HEK293 (cell line): ENCODE measurements around the gene MEAK7.

Source experiments
- ATF2 ChIP-seq: fragments of 450-650 bp; formaldehyde crosslinking; IDR thresholded peaks from 2 replicates; pipeline ENCODE4 v1.5.1; 2016; ENCODE audit warnings: missing biosample characterization, missing genetic modification characterization, low read depth
- CTCF ChIP-seq: fragments of 450-650 bp; formaldehyde crosslinking; IDR thresholded peaks from 2 replicates; pipeline ENCODE4 v1.5.1; 2016; ENCODE audit warnings: missing biosample characterization, missing genetic modification characterization
- EGR2 ChIP-seq: fragments of 450-650 bp; formaldehyde crosslinking; IDR thresholded peaks from 2 replicates; pipeline ENCODE4 v1.5.1; 2016; ENCODE audit warnings: low read depth, missing biosample characterization, missing genetic modification characterization
- FEZF1 ChIP-seq: fragments of 450-650 bp; formaldehyde crosslinking; IDR thresholded peaks from 2 replicates; pipeline ENCODE4 v1.5.1; 2016; ENCODE audit warnings: missing biosample characterization, missing genetic modification characterization
- GLI4 ChIP-seq: fragments of 450-650 bp; formaldehyde crosslinking; IDR thresholded peaks from 2 replicates; pipeline ENCODE4 v1.5.1; 2016; ENCODE audit warnings: missing biosample characterization, missing genetic modification characterization
- KLF16 ChIP-seq: fragments of 450-650 bp; formaldehyde crosslinking; IDR thresholded peaks from 2 replicates; pipeline ENCODE4 v1.5.1; 2017; ENCODE audit warnings: missing biosample characterization, missing genetic modification characterization
- OVOL3 ChIP-seq: fragments of 450-650 bp; formaldehyde crosslinking; IDR thresholded peaks from 2 replicates; pipeline ENCODE4 v1.5.1; 2016; ENCODE audit warnings: missing biosample characterization, missing genetic modification characterization
- RBAK ChIP-seq: fragments of 450-650 bp; formaldehyde crosslinking; IDR thresholded peaks from 2 replicates; pipeline ENCODE4 v1.5.1; 2016; ENCODE audit warnings: missing biosample characterization, missing genetic modification characterization
- SCRT1 ChIP-seq: fragments of 450-650 bp; formaldehyde crosslinking; IDR thresholded peaks from 2 replicates; pipeline ENCODE4 v1.5.1; 2016; ENCODE audit warnings: missing biosample characterization, missing genetic modification characterization, borderline replicate concordance
- SCRT2 ChIP-seq: fragments of 450-650 bp; formaldehyde crosslinking; IDR thresholded peaks from 2 replicates; pipeline ENCODE4 v1.5.1; 2016; ENCODE audit warnings: missing biosample characterization, missing genetic modification characterization
- SP3 ChIP-seq: fragments of 450-650 bp; formaldehyde crosslinking; IDR thresholded peaks from 2 replicates; pipeline ENCODE4 v1.5.1; 2016; ENCODE audit warnings: missing biosample characterization, missing genetic modification characterization
- SP7 ChIP-seq: fragments of 450-650 bp; formaldehyde crosslinking; IDR thresholded peaks from 2 replicates; pipeline ENCODE4 v1.5.1; 2016; ENCODE audit warnings: missing biosample characterization, missing genetic modification characterization
- TRIM28 ChIP-seq: IDR thresholded peaks from 2 replicates; pipeline ENCODE4 v1.6.1; 2011; ENCODE audit warnings: low read length, control low read depth, borderline replicate concordance
- ZBTB6 ChIP-seq: fragments of 450-650 bp; formaldehyde crosslinking; IDR thresholded peaks from 2 replicates; pipeline ENCODE4 v1.5.1; 2017; ENCODE audit warnings: missing biosample characterization, missing genetic modification characterization
- ZBTB8A ChIP-seq: fragments of 450-650 bp; formaldehyde crosslinking; IDR thresholded peaks from 2 replicates; pipeline ENCODE4 v1.5.1; 2016; ENCODE audit warnings: missing biosample characterization, missing genetic modification characterization
- ZNF138 ChIP-seq: fragments of 450-650 bp; formaldehyde crosslinking; IDR thresholded peaks from 2 replicates; pipeline ENCODE4 v1.5.1; 2016; ENCODE audit warnings: missing biosample characterization, missing genetic modification characterization, borderline replicate concordance
- ZNF16 ChIP-seq: fragments of 450-650 bp; formaldehyde crosslinking; IDR thresholded peaks from 2 replicates; pipeline ENCODE4 v1.5.1; 2016; ENCODE audit warnings: low read depth, missing biosample characterization, missing genetic modification characterization
- ZNF184 ChIP-seq: fragments of 450-650 bp; IDR thresholded peaks from 2 replicates; pipeline ENCODE4 v1.5.1; 2018; ENCODE audit warnings: missing biosample characterization, mild to moderate bottlenecking, missing genetic modification characterization
- ZNF23 ChIP-seq: fragments of 450-650 bp; formaldehyde crosslinking; IDR thresholded peaks from 2 replicates; pipeline ENCODE4 v1.5.1; 2016; ENCODE audit warnings: missing biosample characterization, missing genetic modification characterization, borderline replicate concordance
- ZNF341 ChIP-seq: fragments of 450-650 bp; formaldehyde crosslinking; IDR thresholded peaks from 2 replicates; pipeline ENCODE4; 2016; ENCODE audit warnings: low read depth, missing biosample characterization, missing genetic modification characterization
- ZNF362 ChIP-seq: fragments of 450-650 bp; formaldehyde crosslinking; IDR thresholded peaks from 2 replicates; pipeline ENCODE4 v1.5.1; 2016; ENCODE audit warnings: missing biosample characterization, missing genetic modification characterization
- ZNF366 ChIP-seq: fragments of 450-650 bp; formaldehyde crosslinking; conservative IDR thresholded peaks from 2 replicates; pipeline ENCODE4 v1.5.1; 2016; ENCODE audit warnings: missing biosample characterization, missing genetic modification characterization
- ZNF394 ChIP-seq: fragments of 450-650 bp; formaldehyde crosslinking; IDR thresholded peaks from 2 replicates; pipeline ENCODE4 v1.5.1; 2016; ENCODE audit warnings: missing biosample characterization, missing genetic modification characterization, mild to moderate bottlenecking, moderate library complexity, borderline replicate concordance
- ZNF473 ChIP-seq: fragments of 450-650 bp; formaldehyde crosslinking; IDR thresholded peaks from 2 replicates; pipeline ENCODE4 v1.5.1; 2017; ENCODE audit warnings: missing biosample characterization, missing genetic modification characterization
- ZNF529 ChIP-seq: fragments of 450-650 bp; formaldehyde crosslinking; IDR thresholded peaks from 2 replicates; pipeline ENCODE4 v1.5.1; 2017; ENCODE audit warnings: missing genetic modification characterization, missing biosample characterization; ENCODE audit not compliant: insufficient replicate concordance
- ZNF596 ChIP-seq: fragments of 450-650 bp; IDR thresholded peaks from 2 replicates; pipeline ENCODE4 v1.5.0; 2018; ENCODE audit warnings: missing biosample characterization, mild to moderate bottlenecking, missing genetic modification characterization, moderate library complexity
- ZNF610 ChIP-seq: fragments of 450-650 bp; formaldehyde crosslinking; IDR thresholded peaks from 2 replicates; pipeline ENCODE4 v1.5.1; 2016; ENCODE audit warnings: missing biosample characterization, missing genetic modification characterization, borderline replicate concordance
- ZNF623 ChIP-seq: fragments of 450-650 bp; formaldehyde crosslinking; IDR thresholded peaks from 2 replicates; pipeline ENCODE4 v1.5.1; 2016; ENCODE audit warnings: missing biosample characterization, missing genetic modification characterization
- ZNF629 ChIP-seq: fragments of 450-650 bp; formaldehyde crosslinking; IDR thresholded peaks from 2 replicates; pipeline ENCODE4 v1.5.1; 2017; ENCODE audit warnings: missing biosample characterization, missing genetic modification characterization
- ZNF645 ChIP-seq: fragments of 450-650 bp; formaldehyde crosslinking; IDR thresholded peaks from 2 replicates; pipeline ENCODE4; 2016; ENCODE audit warnings: missing biosample characterization, missing genetic modification characterization
- ZNF670 ChIP-seq: fragments of 450-650 bp; formaldehyde crosslinking; IDR thresholded peaks from 2 replicates; pipeline ENCODE4 v1.5.1; 2016; ENCODE audit warnings: missing biosample characterization, missing genetic modification characterization, low read depth
- ZNF677 ChIP-seq: fragments of 450-650 bp; IDR thresholded peaks from 2 replicates; pipeline ENCODE4 v1.5.0; 2018; ENCODE audit warnings: missing biosample characterization, mild to moderate bottlenecking, missing genetic modification characterization, moderate library complexity
- ZNF843 ChIP-seq: fragments of 450-650 bp; formaldehyde crosslinking; IDR thresholded peaks from 2 replicates; pipeline ENCODE4 v1.5.1; 2016; ENCODE audit warnings: missing biosample characterization, missing genetic modification characterization
- ZSCAN23 ChIP-seq: fragments of 450-650 bp; formaldehyde crosslinking; IDR thresholded peaks from 2 replicates; pipeline ENCODE4 v1.5.1; 2016; ENCODE audit warnings: missing biosample characterization, missing genetic modification characterization

Gene MEAK7

GRCh38 chr16:84504420-84505248, at the start of gene MEAK7 (continued):
- TF ChIP-seq GLI4 (no peak), FEZF1 (tag by site-specific recombination) (no peak), ZNF645 (tag by site-specific recombination) (no peak), ZNF596 (tag by site-specific recombination) (no peak), SP3 (tag by site-specific recombination) (peak; percentile 96), RBAK (tag by site-specific recombination) (no peak), KLF16 (tag by site-specific recombination) (peak; percentile 90), ZNF529 (tag by site-specific recombination) (no peak), SP7 (tag by site-specific recombination) (peak; percentile 45; the same call in 1 of the 2 replicates), CTCF (tag by site-specific recombination) (peak; percentile 52), SCRT1 (tag by site-specific recombination) (no peak), ZNF366 (no peak), ZNF629 (tag by site-specific recombination) (no peak), ZSCAN23 (tag by site-specific recombination) (no peak), ZNF677 (tag by site-specific recombination) (no peak), ZNF23 (tag by site-specific recombination) (no peak), ZNF473 (tag by site-specific recombination) (no peak), ZBTB6 (tag by site-specific recombination) (no peak), TRIM28 (no peak), ZNF138 (no peak), ZNF623 (tag by site-specific recombination) (no peak), ZNF843 (no peak), ATF2 (tag by site-specific recombination) (no peak), ZNF341 (tag by site-specific recombination) (no peak), ZBTB8A (no peak), ZNF610 (peak; percentile 93), ZNF670 (tag by site-specific recombination) (no peak), SCRT2 (tag by site-specific recombination) (no peak), ZNF16 (tag by site-specific recombination) (no peak), EGR2 (tag by site-specific recombination) (peak; percentile 59), ZNF394 (tag by site-specific recombination) (peak; percentile 85), OVOL3 (no peak), ZNF184 (tag by site-specific recombination) (no peak), ZNF362 (tag by site-specific recombination) (no peak)
